ENCODE data around the gene BNIP5. TPM values are rescaled to one million over a fixed set of nuclear protein-coding genes. Genes with fewer than 3 reads are reported as not detected.
A peak's percentile ranks its signal among the peaks of the same experiment; 100 is the strongest.
"Not testable (repeated sequence)": the region's sequence is repeated elsewhere in the genome, so short reads cannot be mapped to it uniquely, and the experiment has no call there.

BNIP5 gene
- total and polyA plus RNA-seq, 3 experiments from 2014 or later: not detected

DNA sequence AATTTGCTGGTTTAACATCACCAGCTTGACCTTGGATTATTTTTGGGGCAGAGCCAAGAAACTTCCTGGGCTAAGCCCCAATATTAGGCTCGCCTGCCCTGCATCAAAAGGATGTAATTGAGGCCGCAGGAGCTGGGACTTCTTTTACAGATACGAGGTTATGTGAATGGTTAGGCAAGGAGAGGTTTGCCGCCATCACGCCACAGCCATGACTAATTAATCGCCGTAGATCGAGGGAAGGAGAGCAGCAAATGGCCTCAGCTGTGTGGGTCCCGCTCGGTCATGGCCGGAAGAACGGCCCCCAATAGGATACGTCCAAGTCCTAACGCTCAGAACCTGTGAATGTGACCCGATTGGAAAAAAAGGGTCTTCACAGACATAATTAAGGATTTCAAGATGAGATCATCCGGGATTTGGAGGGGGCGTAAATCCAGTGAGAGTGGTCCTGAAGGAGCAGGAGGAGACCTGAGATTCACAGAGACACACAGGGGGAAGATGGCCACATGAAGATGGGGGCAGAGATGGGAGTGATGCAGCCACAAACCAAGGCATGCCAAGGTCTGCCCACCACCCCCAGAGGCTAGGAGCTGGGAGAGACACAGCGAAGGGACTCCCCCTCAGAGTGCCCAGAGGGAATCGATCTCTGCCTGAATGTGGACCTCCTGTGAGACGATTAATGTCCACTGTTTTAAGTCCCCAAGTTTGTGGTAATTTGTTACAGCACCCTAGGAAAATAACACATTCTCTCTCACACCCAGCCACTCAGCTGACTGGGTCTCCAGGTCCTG lies 10.0 kb upstream of the BNIP5 start:
- H3K4me3 Mint-ChIP-seq: no peak overlapping the region
- H3K27ac Mint-ChIP-seq: no peak overlapping the region
- H3K9me3 Mint-ChIP-seq: no peaks in the 10 kb centered on the region
- no peaks in the 10 kb centered on the region for H3K36me3 Mint-ChIP-seq
- Histone ChIP-seq H3K4me1 (ENCODE audit: insufficient read depth, low read length) (no peaks in the 10 kb centered on the region), H3K4me3 (ENCODE audit: low read length) (no peak overlapping the region), H3K36me3 (ENCODE audit: insufficient read depth, low read length) (no peaks in the 10 kb centered on the region), H3K27me3 (ENCODE audit: insufficient read depth, low read length, poor library complexity, severe bottlenecking) (no peaks in the 10 kb centered on the region), H3K27ac (ENCODE audit: low read depth, low read length) (no peak overlapping the region), H3K9me3 (ENCODE audit: low read length) (no peaks in the 10 kb centered on the region)
- DNase-seq: no peak
- POLR2A ChIA-PET: no interaction called here
- no peaks in the 10 kb centered on the region for H3K4me1 Mint-ChIP-seq
- CTCF ChIA-PET: interaction anchor here (0.7 to 1.4 kb wide), 3 partner anchors 11 to 172 kb away, joined by 3 read pairs; no protein-coding TSS in a partner anchor
- H3K27me3 Mint-ChIP-seq: peaks cover 0 to 3% of the 10 kb centered on the region in 2 donors

DNA sequence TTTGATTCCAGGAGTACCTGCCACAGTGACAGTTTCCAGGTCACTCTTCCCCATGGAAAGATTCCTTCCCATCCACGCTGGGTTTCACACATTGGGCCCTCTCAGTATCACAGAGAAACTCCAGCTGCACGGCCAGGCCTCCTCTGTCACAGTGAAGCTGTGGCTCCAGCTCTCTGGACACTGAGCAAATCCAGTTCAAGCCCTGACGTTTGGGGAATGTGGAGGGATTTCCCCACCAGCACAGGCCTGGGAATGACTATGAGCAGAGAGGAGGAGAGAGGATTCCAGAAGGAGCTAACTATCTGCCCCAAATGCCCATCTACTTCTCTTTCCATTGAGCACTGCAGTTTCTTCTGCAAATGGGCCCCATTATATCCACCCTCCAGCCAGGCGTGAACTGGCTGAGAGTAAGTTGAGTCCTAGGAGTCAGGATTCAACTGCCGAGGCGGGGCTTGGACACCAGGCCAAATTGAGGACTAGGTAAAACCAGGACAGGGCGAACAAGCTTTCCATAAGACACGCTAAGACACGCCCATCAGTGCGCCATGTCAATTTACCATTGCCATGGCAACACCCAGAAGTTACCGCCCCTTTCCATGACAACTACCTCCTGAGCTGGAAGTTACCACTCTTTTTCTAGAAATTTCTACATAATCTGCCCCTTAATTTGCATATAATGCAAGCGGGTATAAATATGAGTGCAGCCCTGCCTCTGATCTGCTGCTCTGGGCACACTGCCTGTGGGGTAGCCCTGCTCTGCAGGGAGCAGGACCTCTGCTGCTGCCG lies 9.2 kb upstream of the BNIP5 start:
- Mint-ChIP-seq H3K27me3 (peaks cover under 1 to 4% of the 10 kb centered on the region in 2 donors), H3K36me3 (no peaks in the 10 kb centered on the region), H3K9me3 (peaks cover 0 to under 1% (median 0%) of the 10 kb centered on the region in 5 donors), H3K27ac (no peak overlapping the region), H3K4me1 (peaks cover under 1 to 2% (median 1%) of the 10 kb centered on the region in 3 donors), H3K4me3 (no peak overlapping the region)
- Histone ChIP-seq H3K4me1 (ENCODE audit: insufficient read depth, low read length) (peaks cover 4% of the 10 kb centered on the region), H3K36me3 (ENCODE audit: insufficient read depth, low read length) (no peaks in the 10 kb centered on the region), H3K27ac (ENCODE audit: low read depth, low read length) (no peak overlapping the region), H3K27me3 (ENCODE audit: insufficient read depth, low read length, poor library complexity, severe bottlenecking) (peaks cover under 1% of the 10 kb centered on the region), H3K9me3 (ENCODE audit: low read length) (no peaks in the 10 kb centered on the region), H3K4me3 (ENCODE audit: low read length) (no peak overlapping the region)
- ChIA-PET CTCF (interaction anchor here (0.7 to 1.4 kb wide), 3 partner anchors 12 to 171 kb away, joined by 3 read pairs; no protein-coding TSS in a partner anchor), POLR2A (no interaction called here)
- DNase-seq: no peak

DNA sequence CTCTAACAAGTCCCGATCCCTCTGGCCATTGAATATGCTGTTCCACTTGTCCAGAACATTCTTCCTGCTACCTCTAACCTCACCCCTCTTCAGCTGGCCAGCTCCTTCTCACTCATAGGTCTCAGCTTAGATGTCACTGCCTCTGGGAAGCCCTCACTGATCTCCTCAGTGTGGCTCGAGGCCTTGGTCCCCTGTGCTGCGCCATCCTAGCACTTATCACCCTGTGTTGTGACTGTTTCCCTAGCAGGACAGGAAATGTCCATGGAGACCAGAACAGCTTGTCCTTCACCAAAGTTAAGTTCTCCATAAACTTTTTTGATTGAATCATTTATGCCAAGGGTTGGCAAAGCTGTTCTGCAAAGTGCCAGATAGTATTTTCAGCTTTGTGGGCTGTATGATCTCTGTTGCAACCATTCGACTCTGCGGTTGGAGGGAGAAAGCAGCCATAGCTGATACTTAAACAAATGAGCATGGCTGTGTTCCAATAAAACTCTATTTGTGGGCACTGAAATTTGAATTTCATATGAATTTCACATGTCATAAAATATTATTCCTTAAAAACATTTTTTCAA lies 6.5 kb upstream of the BNIP5 start:
- H3K4me1 ChIP-seq (ENCODE audit: insufficient read depth, low read length): peaks cover 7% of the 10 kb centered on the region
- ChIA-PET CTCF (interaction anchor here (1.1 to 3.9 kb wide), 3 partner anchors 8 to 41 kb away, joined by 3 to 26 read pairs (median 16); no protein-coding TSS in a partner anchor), POLR2A (no interaction called here)
- no peak for DNase-seq
- H3K27ac ChIP-seq (ENCODE audit: low read depth, low read length): no peak overlapping the region
- no peak overlapping the region for H3K4me3 ChIP-seq (ENCODE audit: low read length)
- no peak overlapping the region for H3K27ac Mint-ChIP-seq
- no peaks in the 10 kb centered on the region for H3K9me3 ChIP-seq (ENCODE audit: low read length)
- H3K4me1 Mint-ChIP-seq: peaks cover 4 to 9% (median 5%) of the 10 kb centered on the region in 3 donors
- H3K36me3 ChIP-seq (ENCODE audit: insufficient read depth, low read length): no peaks in the 10 kb centered on the region
- H3K27me3 ChIP-seq (ENCODE audit: insufficient read depth, low read length, poor library complexity, severe bottlenecking): peaks cover 4% of the 10 kb centered on the region
- H3K36me3 Mint-ChIP-seq: no peaks in the 10 kb centered on the region
- peaks cover 0 to 1% (median 0%) of the 10 kb centered on the region in 5 donors for H3K9me3 Mint-ChIP-seq
- H3K4me3 Mint-ChIP-seq: no peak overlapping the region
- peaks cover 10 to 20% of the 10 kb centered on the region in 2 donors for H3K27me3 Mint-ChIP-seq

DNA sequence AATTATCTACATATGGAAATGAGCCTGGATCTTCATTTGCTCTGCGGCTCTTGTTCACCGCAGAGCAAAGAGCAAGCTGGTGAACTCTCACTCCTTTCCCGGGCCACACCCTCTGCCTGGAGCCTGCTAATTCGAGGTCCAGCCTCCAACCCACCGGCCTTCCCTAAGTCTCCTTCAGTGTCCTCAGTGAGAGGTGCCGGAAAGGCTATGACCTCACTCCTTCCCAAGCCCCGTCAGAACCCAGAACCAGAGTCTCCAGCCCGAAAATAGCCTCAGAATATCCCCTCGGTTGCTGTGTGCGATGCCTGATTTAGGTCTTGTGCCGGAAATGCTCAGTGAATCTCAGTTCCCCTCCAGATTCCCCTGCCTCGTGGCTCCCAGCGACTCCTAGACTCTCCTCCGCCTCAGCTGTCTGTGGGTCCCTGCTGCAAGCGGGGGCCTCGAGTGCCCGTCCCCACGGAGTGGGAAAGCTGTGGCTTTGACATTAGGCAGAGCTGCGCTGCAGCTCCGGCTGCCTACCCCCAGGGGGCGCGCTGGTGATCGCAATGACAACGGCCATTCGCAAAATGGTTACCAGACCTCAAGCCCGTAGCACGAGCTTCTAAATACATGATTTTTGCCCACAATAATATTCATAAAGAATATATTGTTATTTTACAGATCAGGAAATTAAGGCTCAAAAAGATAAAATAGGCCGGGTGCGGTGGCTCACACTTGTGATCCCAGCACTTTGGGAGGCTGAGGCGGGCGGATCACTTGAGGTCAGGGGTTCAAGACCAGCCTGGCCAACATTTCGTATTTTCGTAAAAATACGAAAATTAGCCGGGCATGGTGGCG lies 4.1 kb upstream of the BNIP5 start:
- peaks cover 8 to 20% (median 20%) of the 10 kb centered on the region in 3 donors for H3K4me1 Mint-ChIP-seq
- Histone ChIP-seq H3K4me3 (ENCODE audit: low read length) (peak overlapping the region; percentile 5), H3K9me3 (ENCODE audit: low read length) (no peaks in the 10 kb centered on the region), H3K36me3 (ENCODE audit: insufficient read depth, low read length) (no peaks in the 10 kb centered on the region), H3K27me3 (ENCODE audit: insufficient read depth, low read length, poor library complexity, severe bottlenecking) (peaks cover 5% of the 10 kb centered on the region), H3K27ac (ENCODE audit: low read depth, low read length) (no peak overlapping the region), H3K4me1 (ENCODE audit: insufficient read depth, low read length) (peaks cover 12% of the 10 kb centered on the region)
- H3K27me3 Mint-ChIP-seq: peaks cover 14 to 29% of the 10 kb centered on the region in 2 donors
- peak overlapping the region in 3 of 8 donors; percentile 65 to 81 (median 77) for H3K27ac Mint-ChIP-seq
- H3K4me3 Mint-ChIP-seq: peak overlapping the region in 4 of 7 donors; percentile 44 to 78 (median 65)
- CTCF ChIA-PET: interaction anchor here (0.5 to 3.9 kb wide), 28 partner anchors 8 to 1905 kb away, joined by 3 to 26 read pairs (median 4); partner anchors contain the start of gene MAPK14
- H3K9me3 Mint-ChIP-seq: peaks cover 0 to 1% (median 0%) of the 10 kb centered on the region in 5 donors
- POLR2A ChIA-PET: interaction anchor here (0.6 kb wide), 1 partner anchor 497 kb away, joined by 3 read pairs; no protein-coding TSS in a partner anchor
- peak; percentile 54 to 76 (median 62) for DNase-seq
- H3K36me3 Mint-ChIP-seq: no peaks in the 10 kb centered on the region

DNA sequence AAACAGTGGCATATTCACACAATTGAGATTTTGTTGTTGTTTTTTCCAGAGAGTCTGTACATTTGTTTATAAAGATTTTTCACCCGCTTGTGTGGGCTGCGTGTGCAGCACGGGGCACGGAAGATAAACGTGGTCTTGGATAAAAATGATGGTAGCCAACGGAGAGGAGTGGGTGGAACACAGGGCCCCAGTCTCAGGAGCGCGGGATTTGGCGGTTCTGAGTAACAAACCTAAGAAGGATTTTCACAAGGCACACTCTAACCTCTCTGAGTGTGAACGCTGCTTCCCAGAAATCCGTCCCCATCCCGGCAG lies 3.6 kb upstream of the BNIP5 start:
- Histone ChIP-seq H3K27ac (ENCODE audit: low read depth, low read length) (no peak overlapping the region), H3K27me3 (ENCODE audit: insufficient read depth, low read length, poor library complexity, severe bottlenecking) (peaks cover 8% of the 10 kb centered on the region), H3K9me3 (ENCODE audit: low read length) (no peaks in the 10 kb centered on the region), H3K4me1 (ENCODE audit: insufficient read depth, low read length) (peaks cover 12% of the 10 kb centered on the region), H3K4me3 (ENCODE audit: low read length) (no peak overlapping the region), H3K36me3 (ENCODE audit: insufficient read depth, low read length) (no peaks in the 10 kb centered on the region)
- Mint-ChIP-seq H3K27ac (no peak overlapping the region), H3K36me3 (no peaks in the 10 kb centered on the region), H3K4me3 (peak overlapping the region in 2 of 7 donors; percentile 20 to 44), H3K9me3 (peaks cover 0 to 1% (median 0%) of the 10 kb centered on the region in 5 donors), H3K4me1 (peaks cover 8 to 21% (median 20%) of the 10 kb centered on the region in 3 donors), H3K27me3 (peaks cover 19 to 35% of the 10 kb centered on the region in 2 donors)
- DNase-seq: no peak
- ChIA-PET CTCF (interaction anchor here (1.0 to 3.9 kb wide), 12 partner anchors 9 to 546 kb away, joined by 3 to 26 read pairs (median 4); partner anchors contain the start of gene MAPK14), POLR2A (interaction anchor here (0.6 kb wide), 1 partner anchor 497 kb away, joined by 3 read pairs; no protein-coding TSS in a partner anchor)

DNA sequence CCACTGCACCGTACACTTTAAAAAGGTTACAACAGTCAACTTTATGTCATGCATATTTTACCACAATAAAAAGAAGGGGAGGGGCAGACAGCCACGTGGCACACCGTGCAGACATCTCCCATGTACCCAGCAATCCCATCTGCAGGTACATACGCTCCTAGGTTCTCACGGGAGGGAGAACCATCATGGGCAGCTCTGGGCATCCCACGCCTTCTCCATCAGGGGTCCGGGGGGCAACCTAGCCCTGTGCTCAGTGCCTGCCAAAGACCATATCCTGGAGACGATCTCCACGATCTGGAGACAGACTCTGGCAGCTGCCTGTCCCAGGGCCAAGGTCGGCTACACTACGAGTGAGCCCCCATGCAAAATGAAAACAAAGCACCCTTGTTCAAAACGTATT lies 2.5 kb upstream of the BNIP5 start:
- H3K27ac ChIP-seq (ENCODE audit: low read depth, low read length): no peak overlapping the region
- Mint-ChIP-seq H3K9me3 (peaks cover 0 to 1% (median 0%) of the 10 kb centered on the region in 5 donors), H3K36me3 (no peaks in the 10 kb centered on the region), H3K27me3 (peaks cover 27 to 46% of the 10 kb centered on the region in 2 donors), H3K4me1 (peaks cover 8 to 21% (median 20%) of the 10 kb centered on the region in 3 donors), H3K4me3 (no peak overlapping the region), H3K27ac (no peak overlapping the region)
- peaks cover 12% of the 10 kb centered on the region for H3K4me1 ChIP-seq (ENCODE audit: insufficient read depth, low read length)
- no peak overlapping the region for H3K4me3 ChIP-seq (ENCODE audit: low read length)
- H3K36me3 ChIP-seq (ENCODE audit: insufficient read depth, low read length): no peaks in the 10 kb centered on the region
- H3K27me3 ChIP-seq (ENCODE audit: insufficient read depth, low read length, poor library complexity, severe bottlenecking): peaks cover 9% of the 10 kb centered on the region
- CTCF ChIA-PET: interaction anchor here (3.2 kb wide), 1 partner anchor 20 kb away, joined by 18 read pairs; no protein-coding TSS in a partner anchor
- DNase-seq: no peak
- POLR2A ChIA-PET: no interaction called here
- H3K9me3 ChIP-seq (ENCODE audit: low read length): no peaks in the 10 kb centered on the region

DNA sequence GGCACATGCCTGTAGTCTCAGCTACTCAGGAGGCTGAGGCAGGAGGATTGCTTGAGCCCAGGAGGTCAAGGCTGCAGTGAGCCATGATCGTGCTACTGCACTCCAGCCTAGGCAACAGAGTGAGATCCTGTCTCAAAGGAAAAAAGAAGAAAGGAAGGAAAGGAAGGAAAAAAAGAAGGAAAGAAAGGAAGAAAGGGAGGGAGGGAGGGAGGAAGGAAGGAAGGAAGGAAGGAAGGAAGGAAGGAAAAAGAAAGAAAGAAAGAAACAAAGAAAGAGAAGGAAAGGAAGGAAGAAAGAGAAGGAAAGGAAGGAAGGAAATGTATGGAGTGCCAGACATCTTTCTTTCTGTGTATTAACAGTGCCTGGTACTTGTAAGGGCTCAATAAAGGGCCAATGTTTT lies 1.5 kb upstream of the BNIP5 start:
- H3K27ac ChIP-seq (ENCODE audit: low read depth, low read length); H3K9me3 Mint-ChIP-seq; DNase-seq; H3K36me3 Mint-ChIP-seq; H3K36me3 ChIP-seq (ENCODE audit: insufficient read depth, low read length); H3K9me3 ChIP-seq (ENCODE audit: low read length); H3K4me3 Mint-ChIP-seq; POLR2A ChIA-PET; H3K4me3 ChIP-seq (ENCODE audit: low read length): not testable (repeated sequence)
- peaks cover 12% of the 10 kb centered on the region for H3K4me1 ChIP-seq (ENCODE audit: insufficient read depth, low read length)
- H3K27me3 Mint-ChIP-seq: peaks cover 27 to 55% of the 10 kb centered on the region in 2 donors
- peaks cover 8 to 21% (median 20%) of the 10 kb centered on the region in 3 donors for H3K4me1 Mint-ChIP-seq
- CTCF ChIA-PET: interaction anchor here (0.7 kb wide), 1 partner anchor 149 kb away, joined by 3 read pairs; no protein-coding TSS in a partner anchor
- peak overlapping the region in 1 of 8 donors; percentile 55 for H3K27ac Mint-ChIP-seq
- H3K27me3 ChIP-seq (ENCODE audit: insufficient read depth, low read length, poor library complexity, severe bottlenecking): peaks cover 16% of the 10 kb centered on the region

All from CD8-positive, alpha-beta memory T cell (primary cell).